NCI-H82 treated with DMSO at 0.1 percent for 48 hours (cell line): Measurements from ENCODE around the gene SLC16A5.
"Not testable (repeated sequence)": the region's sequence is repeated elsewhere in the genome, so short reads cannot be mapped to it uniquely, and the experiment has no call there.

Source experiments
- DNase-seq: peaks from one replicate; lab custom pipeline; 2025; ENCODE audit not compliant: unreplicated experiment; lab: John Stamatoyannopoulos, UW

Gene SLC16A5

GRCh38 chr17:75087558-75088453 lies at the start of gene SLC16A5:
Gene SLC16A5 (plus strand): TSS chr17:75087954. CDS start chr17:75093637, 5,683 bp downstream.
- DNase-seq: no peak

- DNase-seq: no peak
Measured at GRCh38 chr17:75039238-75039637, 48.5 kb upstream of the SLC16A5 start.

- no peak for DNase-seq
Measured at GRCh38 chr17:75041656-75042280, 46.0 kb upstream of the SLC16A5 start.

GRCh38 chr17:75043789-75044188 lies 44.0 kb upstream of the SLC16A5 start:
- DNase-seq: not testable (repeated sequence)

GRCh38 chr17:75044716-75045115 lies 43.0 kb upstream of the SLC16A5 start:
- no peak for DNase-seq

- DNase-seq: not testable (repeated sequence)
Measured at GRCh38 chr17:75045946-75046406, 41.8 kb upstream of the SLC16A5 start.

- peak; percentile 89 for DNase-seq
Measured at GRCh38 chr17:75046407-75047289, 41.1 kb upstream of the SLC16A5 start, which contains the start of the genes ATP5PD and KCTD2. Gene ATP5PD (minus strand): TSS chr17:75046969. CDS start chr17:75042650, 4,319 bp downstream. Gene KCTD2 (plus strand): TSS chr17:75047225. CDS start chr17:75047251, 26 bp downstream.

GRCh38 chr17:75047398-75048098 lies 40.2 kb upstream of the SLC16A5 start:
- no peak for DNase-seq

GRCh38 chr17:75048249-75048878 lies 39.4 kb upstream of the SLC16A5 start:
- DNase-seq: no peak

- DNase-seq: no peak
Measured at GRCh38 chr17:75049057-75049456, 38.7 kb upstream of the SLC16A5 start.

- DNase-seq: no peak
Measured at GRCh38 chr17:75049706-75050105, 38.0 kb upstream of the SLC16A5 start.

- DNase-seq: no peak
Measured at GRCh38 chr17:75051941-75052340, 35.8 kb upstream of the SLC16A5 start.

- DNase-seq: peak; percentile 86
Measured at GRCh38 chr17:75059369-75060345, 28.1 kb upstream of the SLC16A5 start.

GRCh38 chr17:75060434-75061054 lies 27.2 kb upstream of the SLC16A5 start:
- DNase-seq: peak; percentile 95

GRCh38 chr17:75061055-75061438 lies 26.7 kb upstream of the SLC16A5 start:
- no peak for DNase-seq

- peak; percentile 75 for DNase-seq
Measured at GRCh38 chr17:75061618-75062017, 26.1 kb upstream of the SLC16A5 start.

- no peak for DNase-seq
Measured at GRCh38 chr17:75063201-75063600, 24.6 kb upstream of the SLC16A5 start.

GRCh38 chr17:75063626-75064025 lies 24.1 kb upstream of the SLC16A5 start:
- no peak for DNase-seq
